GM19099 (cell line): ENCODE results near the gene GAREM1.

Experiments used
- POLR2A ChIP-seq: IDR thresholded peaks from 3 replicates; pipeline ENCODE4 v1.6.1; 2011; ENCODE audit warnings: low read depth; ENCODE audit not compliant: insufficient read length; ENCODE audit errors: extremely low read depth

GAREM1 gene

GRCh38 chr18:32366586-32367538, 103.8 kb downstream of the GAREM1 start:
- no peak for TF ChIP-seq POLR2A

GRCh38 chr18:32362484-32362883, 108.2 kb downstream of the GAREM1 start:
- TF ChIP-seq POLR2A = no peak

GRCh38 chr18:32360682-32361345, 109.9 kb downstream of the GAREM1 start:
- no peak for TF ChIP-seq POLR2A

GRCh38 chr18:32358529-32358928, 112.2 kb downstream of the GAREM1 start:
- TF ChIP-seq POLR2A = no peak

- no peak for TF ChIP-seq POLR2A
Observed at GRCh38 chr18:32358075-32358474, 112.6 kb downstream of the GAREM1 start.

GRCh38 chr18:32355896-32356295, 114.8 kb downstream of the GAREM1 start:
- no peak for TF ChIP-seq POLR2A

GRCh38 chr18:32354518-32354917, 116.2 kb downstream of the GAREM1 start:
- no peak for TF ChIP-seq POLR2A

- TF ChIP-seq POLR2A = no peak
Observed at GRCh38 chr18:32353257-32353656, 117.4 kb downstream of the GAREM1 start.

GRCh38 chr18:32351032-32351431, 119.7 kb downstream of the GAREM1 start:
- TF ChIP-seq POLR2A = no peak

GRCh38 chr18:32349728-32350395, 120.8 kb downstream of the GAREM1 start:
- no peak for TF ChIP-seq POLR2A

GRCh38 chr18:32346671-32347070, 124.0 kb downstream of the GAREM1 start:
- no peak for TF ChIP-seq POLR2A

GRCh38 chr18:32343634-32344033, 127.0 kb downstream of the GAREM1 start:
- no peak for TF ChIP-seq POLR2A

- TF ChIP-seq POLR2A = no peak
Observed at GRCh38 chr18:32339045-32339444, 131.6 kb downstream of the GAREM1 start.

- no peak for TF ChIP-seq POLR2A
Observed at GRCh38 chr18:32337821-32338220, 132.9 kb downstream of the GAREM1 start.

GRCh38 chr18:32337347-32337746, 133.3 kb downstream of the GAREM1 start:
- TF ChIP-seq POLR2A = no peak

- no peak for TF ChIP-seq POLR2A
Observed at GRCh38 chr18:32335228-32335627, 135.5 kb downstream of the GAREM1 start.

- no peak for TF ChIP-seq POLR2A
Observed at GRCh38 chr18:32333781-32334180, 136.9 kb downstream of the GAREM1 start.
